Measurements from ENCODE around the gene SECTM1. TPM values are rescaled to one million over a fixed set of nuclear protein-coding genes. Genes with fewer than 3 reads are reported as not detected.

The SECTM1 gene
- total RNA-seq, 6 experiments from 2014 or later: 3.9 to 7.4 (median 5.8) TPM

DNA sequence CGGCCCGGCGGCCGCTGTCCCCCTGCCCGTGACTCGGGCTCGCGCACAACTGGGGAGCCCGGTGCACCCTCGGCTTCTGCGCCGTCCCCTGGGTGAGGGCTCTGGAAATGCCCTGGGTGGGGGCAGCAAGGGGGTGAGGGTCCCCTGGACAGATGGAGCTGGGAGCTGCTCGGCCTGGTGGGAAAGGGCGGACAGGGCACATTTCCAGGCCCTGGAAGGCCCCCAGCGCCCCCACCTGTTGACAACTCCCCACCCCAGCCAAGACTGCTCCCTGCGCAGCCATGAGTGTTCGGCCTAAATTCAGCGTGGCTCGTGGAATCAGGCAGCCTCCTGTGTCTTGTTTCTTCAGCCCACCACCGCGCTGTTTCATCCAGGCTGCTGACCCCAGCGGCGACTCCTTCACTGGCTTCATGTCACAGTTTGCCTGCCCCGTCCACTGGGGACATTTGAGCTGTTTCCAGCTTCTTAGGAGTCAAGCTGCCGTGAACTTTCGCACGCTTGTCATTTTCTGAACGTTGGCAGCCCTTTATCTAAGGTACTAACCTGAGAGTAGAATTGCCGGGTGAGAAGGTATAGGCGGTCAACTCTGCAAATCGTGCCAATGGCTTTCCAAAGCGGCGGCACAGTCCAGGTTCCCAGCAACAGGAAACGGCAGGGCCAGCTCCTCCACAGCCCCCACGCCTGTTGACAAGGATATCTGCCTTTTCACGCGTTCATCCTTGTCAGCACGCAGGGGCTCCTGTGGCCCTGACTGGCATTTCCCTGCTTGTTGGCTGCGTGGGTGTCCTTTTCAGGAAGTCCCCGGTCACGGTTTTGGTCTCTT lies 38.9 kb upstream of the SECTM1 start:
- intact Hi-C loops (cut with DNase I): no loop called here
- Histone ChIP-seq H3K4me1 (peaks cover 0 to 16% (median 0%) of the 10 kb centered on the region in 4 donors), H3K9me3 (no peaks in the 10 kb centered on the region), H3K4me3 (no peak overlapping the region), H3K27me3 (peaks cover 6 to 7% of the 10 kb centered on the region in 2 donors), H3K27ac (no peak overlapping the region), H3K36me3 (no peaks in the 10 kb centered on the region)
- WGBS (ENCODE audit: insufficient coverage, low coverage, low lambda C conversion rate, missing lambda C conversion rate): 52% methylated on average over 16 of the region's 41 CpGs
- ATAC-seq (no peak), DNase-seq (no peak)
- TF ChIP-seq POLR2A (IDR thresholded peaks at IDR 0.05): no peak
- no peak for TF ChIP-seq CTCF (IDR thresholded peaks at IDR 0.05)

DNA sequence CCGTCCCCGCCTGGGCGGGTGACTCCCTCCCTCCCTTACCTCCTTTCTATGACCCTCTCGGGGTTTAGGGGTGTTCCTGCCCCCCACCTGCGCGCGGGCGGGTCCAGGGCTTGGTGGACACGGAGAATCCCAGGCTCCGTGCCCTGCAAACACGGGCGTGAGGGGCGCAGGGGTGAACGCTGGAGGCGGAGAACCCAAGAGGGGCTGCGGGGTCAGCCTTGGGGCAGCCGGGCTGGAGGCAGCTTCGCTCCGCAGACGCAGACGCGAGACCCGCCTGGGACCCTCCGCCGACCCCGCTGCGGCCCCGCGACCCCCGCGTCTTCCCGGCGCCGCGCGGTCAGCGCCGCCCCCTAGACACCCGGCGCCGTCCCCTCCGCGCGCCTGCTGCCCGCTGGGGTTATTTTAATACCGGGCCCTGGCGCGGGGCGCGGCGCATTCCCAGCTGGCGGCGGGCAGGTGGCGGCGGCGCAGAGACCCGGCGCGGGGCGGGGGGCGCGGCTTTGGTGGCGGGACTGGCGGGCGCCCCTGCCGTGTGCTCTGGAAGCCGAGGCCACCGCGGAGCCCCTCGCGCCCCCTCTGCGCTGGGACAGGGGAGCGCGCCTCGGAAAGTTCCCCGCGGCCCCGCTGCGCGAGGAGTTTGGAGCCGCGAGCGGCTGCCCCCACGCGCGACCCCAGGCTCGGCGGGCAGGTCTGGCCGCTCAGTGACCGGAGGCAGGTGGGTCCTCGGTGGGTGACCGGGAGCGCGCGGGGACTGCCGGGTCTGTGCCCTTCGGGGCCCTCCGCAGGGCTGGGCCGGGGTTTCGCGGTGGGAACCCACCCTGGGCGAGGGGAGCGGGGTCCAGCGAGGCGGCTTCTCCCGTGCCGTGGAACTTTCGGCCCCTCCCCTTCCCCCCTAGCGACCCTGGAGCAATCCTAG lies 38.0 kb upstream of the SECTM1 start, which contains the start of gene UTS2R:
TSS of gene UTS2R (plus strand) at position 433 of the 916 bp plus-strand sequence. CDS start 2,560 bp downstream, outside the sequence.
- WGBS (ENCODE audit: insufficient coverage, low coverage, low lambda C conversion rate, missing lambda C conversion rate): no CpG with 5 or more reads among the region's 109 CpGs

GRCh38 chr17:82370471-82371332 lies 37.1 kb upstream of the SECTM1 start:
- TF ChIP-seq CTCF (IDR thresholded peaks at IDR 0.05): no peak
- TF ChIP-seq POLR2A (IDR thresholded peaks at IDR 0.05): no peak
- Histone ChIP-seq H3K36me3 (no peaks in the 10 kb centered on the region), H3K4me1 (peaks cover 0 to 16% (median 0%) of the 10 kb centered on the region in 4 donors), H3K4me3 (peak overlapping the region; percentile 24 to 31 (median 26)), H3K27me3 (peaks cover 6 to 7% of the 10 kb centered on the region in 2 donors), H3K9me3 (no peaks in the 10 kb centered on the region), H3K27ac (no peak overlapping the region)
- intact Hi-C loops (cut with DNase I): no loop called here
- ATAC-seq (peak; percentile 72 to 85 (median 76)), DNase-seq (no peak)
- WGBS (ENCODE audit: insufficient coverage, low coverage, low lambda C conversion rate, missing lambda C conversion rate): 19% methylated on average over 9 of the region's 38 CpGs

More for the DNA sequence above, 38.0 kb upstream of the SECTM1 start, which contains the start of gene UTS2R:
- no peaks in the 10 kb centered on the region for H3K36me3 ChIP-seq
- H3K9me3 ChIP-seq: no peaks in the 10 kb centered on the region
- H3K4me3 ChIP-seq: peak within 1 kb of the TSS; percentile 24 to 31 (median 26)
- H3K27ac ChIP-seq: no peak within 1 kb of the TSS
- H3K27me3 ChIP-seq: peaks cover 6 to 7% of the 10 kb centered on the region in 2 donors
- peaks cover 0 to 16% (median 0%) of the 10 kb centered on the region in 4 donors for H3K4me1 ChIP-seq
- DNase-seq (no peak), ATAC-seq (no peak)
- intact Hi-C loops (cut with DNase I): no loop called here
- TF ChIP-seq POLR2A (IDR thresholded peaks at IDR 0.05) (no peak), CTCF (IDR thresholded peaks at IDR 0.05) (no peak)

DNA sequence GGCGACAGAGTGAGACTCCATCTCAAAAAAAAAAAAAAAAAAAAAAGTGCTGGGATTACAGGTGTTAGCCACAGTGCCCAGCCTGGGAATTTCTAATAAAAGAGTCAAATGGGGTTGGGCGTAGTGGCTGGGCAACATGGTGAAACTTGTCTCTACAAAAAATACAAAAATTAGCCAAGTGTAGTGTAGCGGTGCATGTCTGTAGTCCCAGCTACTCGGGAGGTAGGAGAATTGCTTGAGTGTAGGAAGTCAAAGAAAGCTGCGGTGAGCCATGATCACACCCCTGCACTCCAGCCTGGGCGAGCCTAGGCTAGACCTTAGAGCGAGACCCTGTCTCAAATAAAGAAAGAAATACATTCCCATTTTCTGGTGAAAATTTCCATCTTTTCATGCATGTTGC lies 35.6 kb upstream of the SECTM1 start:
- no peak for DNase-seq
- WGBS (ENCODE audit: insufficient coverage, low coverage, low lambda C conversion rate, missing lambda C conversion rate): 90% methylated on average over 3 of the region's 7 CpGs
- intact Hi-C loops (cut with DNase I): no loop called here
- H3K4me3 ChIP-seq: no peak overlapping the region
- ATAC-seq: no peak
- peaks cover 0 to 16% (median 0%) of the 10 kb centered on the region in 4 donors for H3K4me1 ChIP-seq
- no peak overlapping the region for H3K27ac ChIP-seq
- H3K9me3 ChIP-seq: no peaks in the 10 kb centered on the region
- TF ChIP-seq POLR2A (IDR thresholded peaks at IDR 0.05): no peak
- no peak for TF ChIP-seq CTCF (IDR thresholded peaks at IDR 0.05)
- H3K36me3 ChIP-seq: no peaks in the 10 kb centered on the region
- peaks cover 6 to 7% of the 10 kb centered on the region in 2 donors for H3K27me3 ChIP-seq

All from right lobe of liver (tissue), 6 donors.